Middle frontal gyrus (tissue), 1 donor: ENCODE measurements around the gene SLC39A7.
A peak's percentile ranks its signal among the peaks of the same experiment; 100 is the strongest.

Source experiments
- DNase-seq: peaks from one replicate; pipeline ENCODE4 v3.0.0-alpha.2; 2015; ENCODE audit warnings: low spot score; ENCODE audit errors: extremely low spot score

The SLC39A7 gene

DNA sequence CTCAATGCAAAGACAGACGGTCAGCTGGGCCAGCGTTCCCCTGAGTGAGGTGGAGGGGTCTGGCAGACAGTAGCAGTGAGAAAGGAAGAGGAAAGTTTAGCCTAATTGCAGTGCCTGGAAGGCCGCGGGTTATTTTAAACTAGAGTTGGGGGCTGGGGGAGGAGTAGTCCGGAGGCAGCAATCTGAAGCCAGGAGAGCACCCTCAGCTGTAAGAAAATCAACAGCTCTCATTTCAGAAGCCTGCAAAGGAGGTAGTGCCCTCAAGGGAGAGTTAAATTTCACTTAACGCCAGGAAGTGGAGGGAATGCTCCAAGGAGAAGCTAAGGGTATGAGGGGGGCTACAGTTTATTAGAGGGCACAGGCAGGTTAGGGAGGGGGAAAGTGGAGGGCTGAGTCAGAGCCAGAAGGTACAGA, 34.6 kb downstream of the SLC39A7 start:
- no peak for DNase-seq

DNA sequence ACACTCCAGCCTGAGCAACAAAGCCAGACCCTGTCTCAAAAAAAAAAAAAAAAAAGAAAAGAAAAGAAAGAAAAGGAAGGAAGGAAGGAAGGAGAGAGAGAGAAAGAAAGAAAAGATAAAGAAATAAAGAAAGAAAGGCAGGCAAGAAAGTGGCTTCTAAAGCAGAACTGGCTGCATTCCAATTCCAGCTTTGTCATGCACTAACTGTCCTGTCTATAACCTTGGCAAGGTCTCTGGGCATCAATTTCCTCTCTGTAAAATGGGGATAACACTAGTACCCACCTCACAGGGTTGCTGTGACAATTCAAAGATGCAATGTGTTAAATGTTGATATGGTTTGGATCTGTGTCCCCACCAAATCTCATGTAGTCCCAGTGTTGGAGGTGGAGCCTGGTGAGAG, 35.7 kb downstream of the SLC39A7 start:
- no peak for DNase-seq

DNA sequence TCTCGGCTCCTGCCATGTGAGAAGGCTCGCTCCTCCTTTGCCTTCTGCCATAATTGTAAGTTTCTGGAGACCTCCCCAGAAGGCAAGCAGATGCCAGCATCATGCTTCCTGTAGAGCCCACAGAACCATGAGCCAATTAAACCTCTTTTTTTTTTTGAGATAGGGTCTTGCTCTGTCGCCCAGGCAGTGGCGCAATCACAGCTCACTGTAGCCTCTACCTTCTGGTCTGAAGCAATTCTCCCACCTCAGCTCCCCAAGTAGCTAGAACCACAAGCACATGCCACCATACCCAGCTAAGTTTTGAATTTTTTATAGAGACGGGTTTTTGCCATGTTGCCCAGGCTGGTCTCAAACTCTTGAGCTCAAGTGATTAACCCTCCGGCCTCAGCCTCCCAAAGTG, 36.2 kb downstream of the SLC39A7 start:
- no peak for DNase-seq

DNA sequence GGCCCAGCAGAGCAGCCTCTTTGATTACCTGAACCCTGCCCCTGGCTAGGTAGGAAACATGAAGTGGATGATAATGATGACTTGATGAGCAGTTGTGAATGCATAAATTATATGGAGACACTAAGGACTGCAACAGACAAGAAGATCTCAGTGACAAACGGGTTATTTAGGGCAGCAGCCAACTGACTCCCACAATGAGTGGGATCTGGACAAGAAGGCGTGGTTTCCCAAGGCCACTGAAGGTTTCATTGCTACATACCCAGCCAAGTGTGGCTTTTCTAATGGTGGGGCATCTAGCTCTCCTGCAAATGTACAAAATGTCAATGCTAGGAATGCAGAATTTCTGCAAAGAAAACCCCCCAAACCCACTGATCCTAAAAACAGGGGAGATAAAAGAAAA, 37.1 kb downstream of the SLC39A7 start:
- no peak for DNase-seq

DNA sequence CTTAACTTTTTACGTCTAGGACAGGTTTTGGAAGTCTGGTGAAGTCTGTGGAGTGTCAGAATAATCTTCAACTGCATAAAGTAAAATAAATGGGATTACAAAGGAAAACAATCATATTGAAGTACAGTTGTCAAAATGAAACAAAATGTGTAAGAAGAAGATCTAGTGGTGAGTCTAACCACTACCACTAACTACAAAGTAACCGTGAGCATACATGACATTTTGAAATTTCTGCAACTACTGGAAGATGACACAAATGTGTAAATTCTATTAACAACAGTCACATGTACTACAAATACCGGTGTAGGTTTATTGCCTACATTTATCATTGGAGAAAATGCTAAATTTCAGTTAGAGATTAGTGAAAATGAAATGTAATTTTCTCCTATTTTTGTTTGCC, 41.3 kb downstream of the SLC39A7 start:
- no peak for DNase-seq

DNA sequence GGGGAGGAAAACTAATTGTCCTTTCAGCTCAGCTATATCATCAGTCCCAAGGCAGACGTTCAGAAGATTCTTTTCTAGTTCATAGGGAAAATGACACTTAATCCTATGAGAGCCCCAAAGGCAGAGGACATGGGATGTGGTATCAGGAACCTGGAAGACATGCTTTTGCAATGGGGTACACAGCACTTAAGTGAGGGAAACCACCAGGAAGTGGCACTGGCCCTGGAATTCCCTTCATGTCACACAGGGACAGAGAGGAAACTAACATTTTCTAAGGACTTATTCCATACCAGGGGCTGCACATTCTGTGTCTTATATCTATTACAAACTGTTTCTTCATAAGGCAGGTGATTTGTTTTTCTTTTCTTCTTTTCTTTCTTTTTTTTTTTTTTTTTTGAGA, 42.8 kb downstream of the SLC39A7 start:
- DNase-seq = no peak

DNA sequence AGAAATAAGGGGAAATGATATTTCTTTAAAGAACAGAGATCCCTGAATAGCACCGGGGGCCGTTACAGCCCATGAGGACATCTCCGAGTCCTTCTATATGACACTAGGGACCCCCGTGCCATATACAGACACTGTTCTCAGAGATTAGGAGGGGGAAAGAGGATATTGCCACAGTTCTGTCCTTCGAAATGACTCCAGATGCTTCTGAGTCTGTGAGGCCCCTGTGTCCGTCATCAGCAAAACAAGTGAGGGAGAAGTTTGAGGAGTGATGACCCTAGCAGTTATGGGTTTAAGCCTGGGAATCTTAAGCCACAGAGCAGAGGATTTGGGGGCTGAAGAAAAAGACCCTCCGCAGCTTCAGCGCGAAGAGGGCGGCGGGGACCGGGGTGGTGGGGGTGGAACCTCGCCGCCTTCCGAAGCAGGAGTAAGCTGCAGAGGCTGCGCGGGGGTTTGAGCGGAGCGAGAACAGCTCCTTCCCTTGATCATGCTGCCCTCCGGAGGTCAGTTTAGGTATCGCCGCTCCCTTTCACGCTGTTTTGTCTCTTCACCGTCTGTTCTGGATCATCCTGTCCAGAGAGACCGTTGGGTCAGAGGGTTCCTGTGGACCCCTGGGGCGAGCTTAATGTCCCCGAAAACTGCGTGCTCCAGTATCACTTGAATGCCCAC, 47.4 kb downstream of the SLC39A7 start:
- peak; percentile 71 for DNase-seq

DNA sequence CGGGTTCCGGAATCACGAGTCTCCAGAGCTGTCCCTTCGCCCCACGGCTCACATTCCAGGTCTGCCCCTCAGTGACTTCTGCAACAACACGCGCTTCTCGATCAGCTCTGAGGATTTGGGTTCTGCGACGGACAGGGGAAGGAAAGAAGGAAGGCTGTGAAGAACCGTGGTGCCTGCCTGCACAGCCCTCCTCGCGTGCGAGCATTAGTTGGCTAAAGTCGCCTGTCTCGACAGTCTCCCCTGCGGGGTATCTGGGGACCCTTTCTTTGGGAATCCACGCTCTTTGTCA, 47.9 kb downstream of the SLC39A7 start:
- no peak for DNase-seq

DNA sequence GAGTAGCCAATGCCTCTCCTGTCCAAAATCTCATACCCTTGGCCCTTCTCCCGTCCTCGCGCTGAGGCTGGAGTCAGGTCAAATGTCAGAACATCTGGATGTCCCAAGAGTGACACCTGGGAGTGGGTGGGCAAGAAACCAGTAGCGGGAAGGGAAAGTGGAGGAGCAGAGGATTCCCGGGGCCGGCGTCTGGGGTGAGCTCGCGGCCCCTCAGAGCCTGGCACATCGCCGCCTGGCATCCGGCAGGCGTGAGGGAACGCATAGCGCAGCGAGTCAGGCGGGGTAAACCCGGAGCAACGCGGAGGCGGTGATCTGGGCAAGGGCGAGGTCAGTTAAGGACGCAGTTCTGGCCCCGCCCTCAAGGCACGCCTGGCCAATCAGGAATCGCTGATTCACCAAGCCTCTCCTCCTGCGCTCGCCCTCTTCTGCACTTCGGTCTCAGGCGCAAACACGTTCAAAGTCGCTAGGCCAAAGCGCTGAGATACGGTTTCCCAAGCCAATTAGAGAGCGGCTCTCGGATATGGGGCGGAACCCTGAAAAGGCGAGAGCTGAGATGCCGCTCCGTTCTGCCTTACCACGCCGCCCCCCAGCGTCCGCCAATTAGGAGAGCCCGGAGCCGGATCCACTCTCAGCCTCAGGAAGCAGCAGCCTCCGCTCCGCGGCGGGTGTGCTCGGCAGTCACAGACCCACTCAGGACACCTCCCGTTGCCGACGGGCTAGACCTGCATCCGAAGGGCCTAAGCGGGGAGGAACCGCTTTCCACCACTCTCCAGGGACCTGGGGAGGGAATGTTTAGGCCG, 48.5 kb downstream of the SLC39A7 start:
- peak; percentile 97 for DNase-seq

DNA sequence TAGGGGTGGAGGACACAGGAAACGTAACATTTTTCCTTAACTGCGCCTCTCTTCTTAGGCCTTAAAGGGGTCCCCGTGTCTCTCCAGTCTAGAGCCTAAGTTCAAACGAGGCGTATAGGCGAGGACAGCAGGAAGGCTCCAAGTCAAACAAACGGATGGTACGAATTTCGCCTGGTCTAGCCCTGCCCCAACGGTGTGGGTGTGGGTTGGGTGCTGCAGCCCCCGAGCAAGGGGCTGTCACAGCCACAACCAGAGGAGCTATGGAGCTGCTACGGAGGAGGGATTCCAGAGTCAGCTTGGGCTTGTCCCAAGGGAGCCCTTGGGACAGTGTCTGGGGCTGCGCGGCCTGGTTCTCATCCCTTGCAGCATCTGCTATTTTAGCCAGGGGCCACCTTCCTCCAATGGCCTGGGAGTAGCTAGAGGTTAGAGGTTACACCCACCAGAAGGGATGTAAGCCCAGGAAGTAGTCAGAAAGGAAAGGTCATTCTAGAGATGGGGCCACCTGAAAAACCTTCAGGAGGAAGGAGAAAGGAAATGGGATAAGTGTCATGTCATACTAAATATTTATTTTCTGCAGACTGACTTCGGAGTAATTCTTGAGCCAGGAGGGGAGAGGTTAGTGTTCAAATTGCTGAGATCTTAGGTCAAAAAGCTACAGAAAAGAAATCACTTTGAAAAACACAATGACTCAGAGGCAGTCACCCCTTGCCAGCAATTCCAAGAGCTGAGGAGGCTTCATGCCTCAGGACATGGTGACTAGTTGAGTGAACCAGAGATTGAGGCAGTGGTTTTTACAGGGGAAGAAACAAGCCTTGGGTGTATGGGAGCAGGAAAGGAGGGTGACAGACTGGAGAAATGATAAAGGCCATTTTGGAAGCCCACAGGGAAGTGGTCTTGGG, 49.3 kb downstream of the SLC39A7 start:
- DNase-seq = no peak

DNA sequence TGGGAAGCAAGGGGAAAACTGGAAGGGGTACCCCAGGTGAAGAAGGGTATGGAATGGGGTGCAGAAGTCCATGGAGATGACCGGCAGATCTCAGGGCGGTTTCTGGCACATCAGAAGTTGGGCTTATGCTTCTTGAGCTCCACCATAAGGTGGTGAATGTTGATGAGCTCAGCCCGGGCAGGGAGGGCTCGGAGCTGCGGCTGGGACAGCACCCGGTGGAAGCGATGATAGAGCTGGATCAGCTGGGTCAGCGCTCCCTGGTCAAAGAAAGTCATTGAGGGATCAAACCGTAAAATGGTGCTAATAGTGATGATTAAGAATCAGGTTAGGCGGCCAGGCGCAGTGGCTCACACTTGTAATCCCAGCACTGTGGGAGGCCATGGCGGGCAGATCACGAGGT, 50.1 kb downstream of the SLC39A7 start:
- no peak for DNase-seq

DNA sequence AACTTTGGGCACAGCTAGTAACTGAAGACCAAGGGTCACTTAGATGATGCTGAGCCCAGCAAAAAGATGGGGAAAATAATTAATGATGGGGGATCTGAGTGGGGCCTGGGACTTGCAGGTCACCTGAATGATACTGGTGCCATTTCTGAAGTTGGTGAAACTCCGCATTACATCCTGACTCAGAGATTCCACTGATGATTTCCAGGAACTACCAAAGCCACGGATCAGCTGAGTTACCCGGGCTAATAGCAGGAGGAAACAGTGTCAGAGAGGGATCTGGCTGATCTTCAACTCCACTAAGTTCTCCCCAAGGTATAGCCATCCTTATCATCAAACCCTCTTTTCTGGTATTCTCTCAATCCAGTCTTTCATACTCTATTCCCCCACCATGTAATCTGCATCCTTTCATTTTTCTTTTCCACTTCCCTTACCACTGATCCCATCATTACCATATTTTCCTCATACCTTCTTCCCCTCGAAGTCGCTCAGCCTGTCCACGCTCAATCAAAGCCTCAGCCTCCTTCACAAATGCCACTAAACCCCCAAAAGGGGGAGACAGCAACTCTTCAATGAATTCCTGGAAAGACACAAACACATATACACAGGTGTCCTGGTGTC, 50.8 kb downstream of the SLC39A7 start:
- DNase-seq = no peak

DNA sequence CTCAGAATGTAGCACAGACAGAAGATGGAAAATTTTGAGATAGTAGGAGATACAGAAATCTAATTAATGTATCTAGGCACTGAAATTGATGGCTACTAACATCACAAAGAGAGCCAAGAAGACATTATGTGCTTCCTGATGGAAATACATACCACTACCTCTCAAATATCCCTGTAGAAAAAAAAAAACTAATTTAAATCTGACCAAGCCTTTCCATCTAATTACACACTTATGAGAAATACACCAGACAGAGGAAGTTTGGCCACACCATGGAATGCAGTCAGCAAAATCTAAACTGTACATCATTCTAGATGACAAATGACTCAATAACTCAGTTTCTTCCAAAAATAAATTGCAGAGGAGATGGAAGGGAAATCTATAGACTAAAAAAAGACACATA, 52.1 kb downstream of the SLC39A7 start:
- DNase-seq = no peak
